HG03558 (cell line): ENCODE measurements around the gene MEGF11.

Source experiments
- ATAC-seq: cut with Tn5 transposase; IDR thresholded peaks from one replicate; pipeline ENCODE4 v1.9.1; 2021; ENCODE audit warnings: moderate number of reproducible peaks; ENCODE audit not compliant: unreplicated experiment; ENCODE audit errors: extremely low read depth

Gene MEGF11

DNA sequence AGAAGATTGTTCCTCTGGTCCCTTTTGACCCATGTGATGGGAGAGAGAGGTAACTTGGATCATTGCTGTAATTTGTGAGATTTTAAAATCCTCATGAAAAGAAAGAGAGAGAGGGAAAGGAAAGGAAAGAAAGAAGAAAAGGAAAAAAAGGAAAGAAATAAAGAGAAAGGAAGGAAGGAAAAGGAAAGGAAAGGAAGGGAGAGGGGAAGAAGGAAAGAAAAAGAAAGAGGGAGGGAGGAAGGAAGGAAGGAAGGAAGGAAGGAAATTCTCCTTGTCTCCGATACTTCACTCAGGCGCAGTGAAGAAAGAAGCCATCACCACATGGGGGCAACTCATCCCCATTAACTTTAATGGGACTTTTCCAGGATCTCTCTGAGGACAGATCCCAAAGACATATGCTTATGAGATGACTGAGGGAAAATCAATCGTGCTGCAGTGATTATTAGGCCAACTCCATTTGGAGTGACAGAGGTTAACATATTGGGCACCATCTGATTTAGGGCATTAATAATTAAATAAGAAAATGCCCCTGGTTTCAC lies 123.0 kb downstream of the MEGF11 start:
- ATAC-seq = no peak

DNA sequence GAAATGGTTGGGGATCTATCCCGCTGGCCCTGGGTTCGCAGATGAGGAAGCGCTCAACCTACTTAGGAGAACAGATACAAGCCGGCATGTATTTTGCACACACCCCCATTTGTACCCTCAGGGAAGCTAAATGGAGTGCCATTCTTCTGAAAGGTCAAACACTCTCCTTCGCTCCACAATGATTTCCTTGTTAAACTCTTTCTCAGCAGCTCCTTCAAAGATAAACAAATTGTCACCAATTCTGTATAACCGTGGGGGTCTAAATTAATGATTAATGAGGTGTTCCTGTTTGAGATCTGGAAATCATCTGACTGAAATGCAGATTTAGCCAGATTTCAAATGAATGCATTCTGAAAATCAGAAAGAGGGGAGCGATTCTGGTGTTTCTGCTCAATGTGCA lies 124.0 kb downstream of the MEGF11 start:
- ATAC-seq = no peak

DNA sequence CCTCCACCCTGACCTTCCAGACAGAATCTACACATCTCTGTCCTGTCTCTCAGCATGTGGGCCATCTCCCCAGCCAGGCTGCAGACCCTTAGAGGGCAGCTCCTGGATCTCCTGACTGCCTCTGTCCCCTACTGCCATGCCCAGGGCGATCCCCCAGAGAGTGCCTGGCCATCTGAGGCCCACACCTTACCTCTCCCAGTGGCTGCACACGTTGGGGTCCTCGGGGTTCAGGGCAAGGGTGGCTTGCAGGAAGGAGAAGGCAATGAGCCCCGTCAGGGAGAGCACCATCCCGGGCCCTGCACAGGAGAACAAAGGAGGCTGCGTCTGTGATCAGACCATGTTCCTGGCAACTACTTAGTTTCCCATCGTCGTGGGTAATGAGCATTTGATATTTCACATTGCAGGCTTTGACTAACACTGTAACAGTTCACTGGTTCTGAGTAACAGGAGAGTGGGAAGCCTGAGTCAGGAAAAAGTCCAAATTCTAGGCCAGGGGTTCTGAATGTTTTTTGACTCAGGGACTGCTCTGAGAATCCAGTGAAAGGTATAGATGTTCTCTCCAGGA lies 125.4 kb downstream of the MEGF11 start:
- ATAC-seq = no peak

DNA sequence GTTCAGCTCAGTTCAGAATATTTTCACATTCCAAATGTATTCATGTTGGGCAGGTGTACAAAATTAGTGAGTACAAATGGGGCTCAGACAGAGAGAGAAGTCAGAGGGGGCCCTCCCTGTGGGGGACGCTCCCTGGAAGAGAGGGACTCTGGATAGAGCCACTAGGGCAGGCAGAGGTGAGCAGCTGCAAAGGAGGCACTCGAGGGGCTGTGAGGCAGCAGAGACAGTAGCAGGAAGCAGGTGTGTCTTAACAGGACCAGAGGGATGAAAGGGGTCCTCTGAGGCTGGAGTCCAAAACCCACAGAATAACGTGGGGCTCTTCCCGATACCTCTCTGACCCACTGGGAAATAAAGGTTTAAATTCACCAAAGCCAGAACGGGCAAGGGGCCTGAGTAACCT lies 127.1 kb downstream of the MEGF11 start:
- no peak for ATAC-seq

DNA sequence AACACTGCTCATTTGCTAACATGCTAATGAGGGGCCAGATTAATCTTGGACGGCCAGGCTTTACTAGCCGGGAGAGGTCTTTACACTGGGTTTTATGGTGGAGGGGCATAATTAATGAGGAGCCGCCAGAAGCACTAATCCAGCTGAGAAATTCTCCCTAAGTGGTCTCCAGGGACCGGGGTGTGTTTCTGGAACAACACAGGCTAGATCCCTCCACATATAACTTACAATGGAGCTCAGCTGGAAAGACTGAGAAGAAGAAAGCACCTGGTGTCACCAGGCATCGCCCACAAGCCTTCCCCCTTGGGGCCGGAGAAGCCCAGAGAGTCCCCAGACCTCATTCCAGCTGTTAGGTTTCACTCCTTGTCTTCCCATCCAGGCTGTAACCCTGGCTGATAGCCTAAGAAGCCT lies 127.5 kb downstream of the MEGF11 start:
- ATAC-seq = no peak

DNA sequence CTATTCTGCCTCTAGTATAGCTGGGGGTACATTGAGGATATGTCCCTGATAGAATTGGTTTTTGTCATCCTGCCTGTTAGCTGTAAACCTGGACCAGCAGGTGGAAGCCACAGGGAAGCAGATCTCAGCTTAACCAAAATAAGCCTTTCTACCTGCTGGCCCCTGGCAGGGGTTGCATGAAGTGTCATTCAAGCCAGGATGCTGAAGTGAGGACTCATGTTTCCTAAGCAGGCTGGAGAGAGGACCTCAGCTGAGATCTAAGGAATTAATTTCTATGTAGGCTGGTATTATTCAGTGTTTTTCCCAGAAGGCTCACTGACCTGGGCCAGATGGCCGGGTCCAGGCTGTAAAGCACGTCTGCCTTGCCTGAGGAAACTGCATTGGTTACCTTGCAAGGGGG lies 128.9 kb downstream of the MEGF11 start:
- no peak for ATAC-seq

DNA sequence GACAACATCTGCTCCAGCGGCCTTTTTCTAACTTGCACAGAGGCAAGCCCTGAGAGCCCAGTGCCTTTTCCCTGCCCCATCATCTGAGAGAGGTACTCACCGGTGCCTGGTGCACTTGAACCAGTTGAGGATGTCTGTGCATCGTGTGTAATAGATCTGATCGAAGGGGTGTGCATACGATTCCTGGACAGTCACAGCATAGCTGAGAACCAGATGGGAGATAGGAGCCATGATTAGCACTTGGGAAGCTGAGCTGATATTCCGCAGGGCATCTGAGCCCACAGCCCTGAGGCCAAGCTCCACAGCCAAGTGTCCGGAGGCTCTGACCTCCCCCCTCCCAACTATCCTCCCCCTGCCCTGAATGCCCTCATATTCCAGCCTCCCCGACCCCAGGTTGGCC lies 129.8 kb downstream of the MEGF11 start:
- no peak for ATAC-seq

DNA sequence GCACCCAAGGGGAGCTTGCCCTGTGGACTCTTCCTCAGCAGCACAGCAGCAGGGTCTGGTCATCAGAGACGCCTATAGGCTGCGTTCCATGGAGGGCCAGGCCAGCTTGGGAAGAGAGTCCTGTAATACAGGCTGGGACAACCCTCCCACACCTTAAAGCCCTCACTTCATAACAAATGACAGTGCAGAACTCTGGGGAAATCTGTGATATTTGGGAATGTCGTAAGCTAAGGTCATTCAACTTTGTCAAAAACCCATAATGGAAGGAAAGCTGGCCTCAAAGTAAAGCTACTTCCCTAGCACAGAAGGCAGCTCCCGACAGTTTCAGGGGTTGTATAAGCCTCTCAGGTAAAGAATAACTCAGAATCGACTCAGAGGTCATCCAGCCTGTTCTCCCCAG lies 133.1 kb downstream of the MEGF11 start:
- ATAC-seq = no peak

DNA sequence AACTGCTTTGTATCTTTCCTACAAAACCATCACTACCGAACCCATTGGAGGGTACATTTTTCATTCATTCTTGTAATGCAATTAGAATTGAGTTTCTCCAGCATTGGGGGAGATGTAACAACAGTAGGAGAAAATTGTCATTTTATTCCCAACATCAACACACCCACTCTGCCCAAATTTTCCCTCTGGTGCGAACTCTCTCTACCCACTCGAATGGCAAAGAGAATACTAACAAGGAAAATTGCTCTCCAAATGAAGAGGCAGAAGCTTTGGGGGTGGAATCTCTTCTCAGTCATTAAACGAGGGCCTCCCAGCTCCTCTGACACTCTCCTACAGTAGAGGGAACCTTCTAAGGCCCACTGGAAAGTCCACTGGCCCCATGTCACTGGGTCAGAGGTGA lies 135.7 kb downstream of the MEGF11 start:
- ATAC-seq = no peak

DNA sequence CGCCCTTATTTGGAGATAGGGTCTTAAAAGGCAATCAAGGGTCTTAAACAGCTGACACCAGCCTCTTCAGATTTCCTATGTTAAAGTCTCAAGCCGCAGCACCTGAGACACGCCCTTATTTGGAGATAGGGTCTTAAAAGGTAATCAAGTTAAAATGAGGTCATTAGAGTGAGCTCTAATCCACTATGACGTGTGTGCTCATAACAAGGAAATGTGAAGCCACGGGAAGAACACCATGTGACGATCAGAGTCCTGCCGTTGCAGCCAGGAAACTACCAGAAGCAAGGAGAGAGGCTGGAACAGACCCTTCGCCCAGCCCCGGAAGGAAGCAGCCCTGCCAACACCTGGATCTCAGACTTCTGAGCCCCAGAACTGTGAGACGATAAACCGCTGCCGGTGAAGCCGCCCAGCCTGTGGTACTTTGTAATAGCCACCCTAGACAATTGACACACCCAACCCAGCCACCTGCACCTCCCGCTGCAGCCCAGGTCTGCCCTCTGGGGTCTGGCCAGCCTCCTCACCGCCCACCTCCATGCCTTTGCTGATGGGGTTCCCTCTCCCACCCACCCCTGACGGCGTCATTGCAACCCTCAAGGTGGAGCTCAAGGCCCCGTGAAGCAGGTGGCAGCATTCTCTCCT lies 137.9 kb downstream of the MEGF11 start:
- no peak for ATAC-seq

DNA sequence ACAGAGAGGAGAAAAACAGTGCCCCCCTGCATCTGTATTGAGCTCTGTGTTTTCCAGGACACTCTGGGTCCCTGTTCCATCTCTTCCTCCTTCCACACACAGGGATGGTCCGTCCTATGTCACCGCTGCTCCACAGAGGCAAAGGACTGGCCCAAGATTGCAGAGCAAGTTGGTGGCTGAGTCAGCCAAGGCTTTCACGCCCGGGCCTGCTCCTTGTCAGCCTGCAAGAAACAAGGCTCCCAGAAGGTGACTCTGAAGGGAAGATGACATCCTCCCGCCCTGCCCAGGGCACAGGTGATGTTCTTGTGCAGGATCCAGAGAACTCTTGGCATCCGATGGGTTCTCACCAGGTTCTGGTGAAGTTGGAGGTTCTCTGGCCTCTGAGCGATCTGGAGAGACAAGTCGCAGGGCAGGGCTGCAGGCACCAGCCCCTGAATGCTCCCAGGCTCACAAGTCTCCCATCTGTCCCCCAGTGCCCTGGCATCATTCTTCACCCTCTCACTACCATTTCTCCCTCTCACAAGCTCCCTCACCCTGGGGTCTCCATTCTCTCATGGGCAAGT lies 138.6 kb downstream of the MEGF11 start:
- no peak for ATAC-seq

DNA sequence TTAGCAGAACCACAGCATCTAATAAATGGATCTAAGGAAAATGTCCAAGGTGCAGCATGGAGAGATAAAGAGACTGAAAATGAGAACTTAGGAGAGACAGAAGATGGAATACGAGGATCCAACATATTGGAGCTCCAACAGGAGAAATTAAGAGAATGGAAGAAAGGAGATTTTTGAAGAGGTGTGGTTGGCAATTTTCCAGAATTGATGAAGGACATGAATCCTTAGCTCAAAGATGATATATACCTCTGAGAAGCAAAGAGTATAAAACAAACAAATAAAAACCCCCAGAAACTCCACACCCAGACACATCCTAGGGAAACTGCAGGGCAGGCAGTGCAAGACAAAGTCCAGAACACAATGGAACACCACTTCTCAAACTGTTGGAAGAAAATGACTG lies 141.2 kb downstream of the MEGF11 start:
- no peak for ATAC-seq

DNA sequence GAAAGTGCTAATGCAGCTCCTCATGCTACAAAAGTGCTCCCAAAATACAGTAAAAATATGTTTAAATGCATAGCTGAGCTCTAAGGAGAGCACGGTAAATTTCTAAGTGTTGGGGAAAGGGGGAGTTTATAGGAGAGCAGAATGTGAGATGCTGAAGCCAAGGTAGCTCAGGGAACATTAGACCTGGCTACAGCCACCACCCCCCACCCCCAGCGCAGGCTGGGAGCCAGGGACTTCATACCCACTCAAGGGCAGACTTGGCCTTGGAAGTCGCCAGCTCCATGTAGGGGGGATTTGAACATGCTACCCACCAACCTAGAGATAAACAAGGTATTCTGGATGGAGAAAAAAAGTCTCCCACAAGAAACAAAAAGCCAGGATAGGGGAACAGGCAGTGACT lies 142.2 kb downstream of the MEGF11 start:
- ATAC-seq = no peak

DNA sequence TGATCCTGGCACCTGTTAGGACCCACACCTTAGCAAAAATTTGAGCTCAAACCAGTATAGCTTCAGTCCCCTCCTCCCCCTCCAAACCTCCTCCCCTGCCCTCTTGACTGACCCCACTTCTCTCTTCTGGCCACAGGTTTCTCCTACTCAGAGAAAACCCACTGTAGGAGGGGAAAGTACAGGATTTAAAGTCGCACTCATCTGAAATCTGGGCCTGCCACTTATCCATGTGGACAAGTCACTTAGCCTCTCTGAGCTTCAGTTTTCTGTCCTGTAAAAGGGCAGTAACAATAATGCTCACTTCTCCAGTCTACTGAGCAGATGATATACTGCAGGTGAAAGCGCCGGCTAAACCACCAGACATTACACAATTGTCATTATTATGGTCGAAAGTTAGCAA lies 142.7 kb downstream of the MEGF11 start:
- ATAC-seq = no peak

DNA sequence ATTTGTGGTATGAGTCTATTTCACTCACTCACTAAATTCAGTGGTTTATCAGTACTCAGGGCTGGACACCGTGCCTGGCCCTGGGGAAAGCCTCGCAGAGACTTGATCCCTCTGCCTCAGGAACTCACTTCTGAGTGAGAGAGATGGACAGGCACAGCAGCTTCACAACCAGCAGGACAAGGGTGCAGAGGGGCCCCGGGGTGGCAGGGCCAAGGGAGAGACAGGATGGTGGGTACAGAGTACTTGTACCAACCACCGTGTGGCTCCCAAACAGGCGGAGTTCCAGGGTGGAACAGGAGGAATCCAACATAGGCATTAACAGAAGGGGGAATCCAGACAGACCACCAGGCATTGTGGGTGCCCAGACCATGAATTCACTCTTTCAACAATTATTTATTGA lies 143.7 kb downstream of the MEGF11 start:
- no peak for ATAC-seq

DNA sequence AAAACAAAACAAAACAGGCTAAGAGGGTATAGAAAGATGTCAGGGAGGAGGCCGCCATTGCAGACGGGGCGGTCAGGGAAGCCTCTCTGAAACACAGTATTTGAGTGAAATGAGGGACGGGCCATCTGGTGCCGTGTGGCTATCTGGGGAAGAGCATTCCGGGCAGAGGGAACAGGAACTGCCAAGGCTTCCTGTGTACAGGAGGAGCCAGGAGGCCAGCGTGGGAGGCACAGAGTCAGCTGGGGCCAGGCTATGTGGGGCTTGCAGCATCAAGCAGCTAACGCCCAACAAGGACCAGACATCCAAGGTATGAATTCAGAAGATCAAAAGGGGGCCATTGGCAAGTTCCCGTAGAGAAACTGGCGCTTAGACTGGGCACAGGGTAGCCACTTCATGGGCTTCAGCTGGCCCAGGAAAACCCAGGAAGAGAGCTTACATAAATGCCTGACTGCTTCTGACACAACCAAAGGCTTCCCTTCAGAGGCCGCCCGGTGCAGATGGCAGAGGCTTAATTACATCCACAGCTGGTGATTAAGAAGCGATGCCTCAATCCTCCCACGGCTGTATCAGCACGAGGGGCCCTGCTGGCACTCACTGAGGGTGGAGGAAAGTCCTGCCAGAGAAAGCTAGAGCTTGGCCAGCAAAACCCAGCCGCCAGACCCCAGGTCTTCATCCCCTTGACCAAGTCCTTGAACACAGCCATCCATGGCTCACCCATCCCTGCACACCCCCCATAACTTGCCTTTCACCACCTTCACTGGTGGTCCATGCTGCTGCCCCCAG lies 144.9 kb downstream of the MEGF11 start:
- no peak for ATAC-seq

DNA sequence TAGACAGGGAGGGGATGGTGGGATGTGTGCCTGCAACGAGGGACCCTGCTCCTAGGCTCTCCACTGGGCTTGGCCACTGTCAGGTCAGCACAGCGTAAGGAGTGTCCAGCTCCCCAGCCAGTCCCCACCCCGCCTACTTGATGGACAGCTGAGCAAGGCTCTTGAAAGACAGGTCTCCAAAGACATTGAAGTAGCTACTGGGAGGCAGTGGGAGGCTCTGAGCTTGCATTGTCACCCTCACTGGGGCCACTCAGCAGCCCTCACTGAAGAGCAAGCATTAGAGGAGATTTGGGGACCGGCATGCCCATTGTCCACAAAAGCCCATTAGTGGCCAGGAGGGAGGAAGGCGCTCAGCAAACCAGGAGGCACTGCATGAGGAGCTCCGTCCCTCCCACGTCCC lies 146.5 kb downstream of the MEGF11 start:
- ATAC-seq = no peak

DNA sequence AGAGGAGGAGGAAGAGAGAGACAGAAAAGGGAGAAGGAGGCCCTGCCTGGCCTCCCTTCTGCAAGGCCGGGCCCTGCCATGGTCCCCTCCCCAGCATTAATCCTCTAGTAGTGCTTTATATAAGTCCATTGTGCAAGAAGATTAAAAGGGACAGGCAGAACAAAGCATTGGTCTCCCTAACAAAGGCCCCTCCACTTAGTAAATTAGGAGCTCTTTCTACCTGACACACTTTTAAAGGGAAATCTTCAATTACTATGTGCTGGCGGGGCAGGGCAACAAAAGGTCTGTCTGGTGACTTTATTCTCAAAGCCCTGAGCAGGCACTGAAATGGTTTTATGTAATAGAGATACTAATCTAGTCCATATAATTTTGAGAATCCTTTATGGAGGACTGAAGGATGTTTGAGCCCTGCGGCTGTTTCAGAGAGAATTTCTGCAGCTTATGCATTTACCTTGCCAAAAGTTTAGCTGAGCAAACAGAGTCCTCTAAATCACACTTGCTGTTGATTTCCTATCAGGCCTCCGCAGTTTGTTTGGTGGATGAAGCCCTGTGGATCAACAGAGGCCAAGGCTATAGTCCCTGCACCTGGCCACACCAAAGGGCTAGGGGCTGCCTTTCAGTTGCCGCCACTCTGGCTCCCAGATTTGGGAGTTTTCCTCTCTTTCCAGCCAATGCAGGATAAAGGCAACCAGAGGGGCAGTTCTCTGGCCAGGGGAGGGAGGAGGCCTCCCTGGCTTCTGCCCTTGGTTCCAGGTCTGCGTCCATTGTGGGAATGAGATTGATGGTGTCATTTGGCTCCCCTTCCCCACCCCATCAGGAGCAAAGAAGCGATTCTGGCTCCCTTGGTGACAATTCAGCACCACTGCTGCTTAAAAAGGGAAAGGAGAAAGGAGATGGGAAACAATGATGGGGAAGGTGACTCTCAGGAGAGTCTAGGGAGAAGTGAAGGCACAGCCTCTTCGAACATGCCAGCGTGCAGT lies 148.0 kb downstream of the MEGF11 start:
- ATAC-seq = no peak

DNA sequence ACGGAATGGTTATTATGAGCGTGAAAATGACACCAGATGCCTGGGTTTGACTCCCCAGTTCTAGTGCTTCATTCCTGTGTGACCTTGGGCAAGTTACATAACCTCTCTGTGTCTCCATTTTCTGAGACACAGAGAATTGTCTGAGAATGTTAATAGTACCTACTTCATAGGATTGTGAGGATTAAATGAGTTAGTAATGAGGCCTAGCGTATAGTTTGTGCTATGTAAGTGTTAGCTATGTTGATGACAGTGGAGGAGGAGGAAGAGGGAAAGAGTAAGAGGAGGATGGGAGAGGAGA lies 150.3 kb downstream of the MEGF11 start:
- ATAC-seq = no peak

DNA sequence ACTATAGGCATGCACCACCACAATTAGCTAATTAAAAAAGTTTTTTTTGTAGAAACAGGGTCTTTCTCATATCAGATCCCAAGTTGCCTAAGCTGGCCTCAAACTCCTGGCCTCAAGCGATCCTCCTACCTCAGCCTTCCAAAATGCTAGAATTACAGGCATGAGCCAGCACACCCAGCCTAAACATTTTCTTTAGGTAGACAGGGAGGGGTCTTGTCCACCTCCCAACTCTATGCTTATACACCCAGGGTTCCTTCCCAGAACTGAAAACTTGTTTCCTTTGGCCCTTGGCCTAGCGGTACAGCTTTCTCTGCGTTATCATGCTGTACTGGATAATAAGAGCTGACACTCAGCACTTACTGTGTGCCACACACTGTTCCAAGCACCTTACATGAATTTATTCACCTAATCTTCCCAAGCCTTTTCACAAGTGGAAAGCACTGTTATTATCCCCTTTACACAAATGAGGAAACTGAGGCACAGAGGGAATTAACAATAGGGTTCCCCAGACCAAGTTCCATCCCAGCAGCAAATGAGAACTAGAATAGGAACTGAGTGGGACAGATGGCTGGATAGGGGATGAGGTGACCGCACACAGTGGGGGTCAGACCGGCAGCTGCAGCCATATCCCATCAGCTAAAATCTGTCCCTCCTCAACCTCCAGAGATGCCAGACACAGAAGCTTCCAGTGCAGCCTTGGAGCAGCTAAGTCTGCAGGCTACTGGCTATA lies 150.8 kb downstream of the MEGF11 start:
- no peak for ATAC-seq
